WI38 (cell line): Measurements from ENCODE around the gene KRT73.

ENCODE experiments used
- H3K4me3 ChIP-seq: 2 replicates; pipeline ENCODE4 v1.5.1; 2011; ENCODE audit warnings: low read depth, mild to moderate bottlenecking, control low read depth, low read length
- CTCF ChIP-seq: IDR thresholded peaks from 2 replicates; pipeline ENCODE4 v1.5.1; 2012; ENCODE audit warnings: low read depth, mild to moderate bottlenecking, control low read depth, low read length

KRT73 gene

GRCh38 chr12:52613384-52614030 lies 4.9 kb downstream of the KRT73 start:
- H3K4me3 ChIP-seq, result no peak overlapping the region
- no peak for TF ChIP-seq CTCF

GRCh38 chr12:52612431-52613383 lies 5.7 kb downstream of the KRT73 start:
- TF ChIP-seq CTCF, result no peak
- H3K4me3 ChIP-seq, result no peak overlapping the region

GRCh38 chr12:52611080-52611468 lies 7.3 kb downstream of the KRT73 start:
- no peak overlapping the region for H3K4me3 ChIP-seq
- TF ChIP-seq CTCF, result no peak

GRCh38 chr12:52608826-52609630 lies 9.3 kb downstream of the KRT73 start:
- H3K4me3 ChIP-seq, result no peak overlapping the region
- TF ChIP-seq CTCF, result no peak

- no peak overlapping the region for H3K4me3 ChIP-seq
- TF ChIP-seq CTCF, result no peak
Observed at GRCh38 chr12:52608161-52608560, 10.2 kb downstream of the KRT73 start.

- H3K4me3 ChIP-seq, result no peak overlapping the region
- TF ChIP-seq CTCF, result no peak
Observed at GRCh38 chr12:52607314-52607713, 11.0 kb downstream of the KRT73 start.
